ENCODE results near the gene CAMSAP1.
"Not testable (repeated sequence)": the region's sequence is repeated elsewhere in the genome, so short reads cannot be mapped to it uniquely, and the experiment has no call there.

CAMSAP1 gene

DNA sequence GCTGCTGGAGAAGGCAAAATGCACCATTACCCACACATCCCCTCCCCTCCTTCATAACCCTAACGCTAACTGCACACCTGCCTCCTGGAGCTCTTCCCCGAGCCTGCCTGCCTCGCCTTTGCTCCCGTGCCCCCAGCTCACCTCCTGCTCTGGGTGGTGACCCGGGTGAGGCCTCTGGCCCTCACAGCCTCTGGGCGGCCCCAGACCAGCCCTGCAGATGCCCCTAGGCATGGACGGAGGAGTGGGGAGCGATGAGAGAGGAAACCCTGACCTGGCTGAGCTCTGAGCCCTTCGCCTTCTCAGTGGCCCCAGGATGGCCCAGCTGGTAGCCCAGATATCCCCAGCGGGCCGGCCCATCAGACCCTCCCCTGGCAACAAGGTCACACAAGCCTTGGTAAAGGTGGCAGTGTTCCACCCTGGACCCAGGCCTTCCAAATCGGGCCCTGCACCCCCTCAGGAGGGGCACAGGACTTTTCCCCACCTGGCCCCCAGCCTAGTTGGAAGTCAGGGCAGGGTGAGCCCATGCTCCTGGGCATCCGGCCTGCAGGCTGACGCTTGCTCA is 14.5 kb upstream of the CAMSAP1 start:
- intact Hi-C loops (cut with DNase I) = no loop called here
- DNase-seq = peak in 2 of 10 donors; percentile 60 to 61

DNA sequence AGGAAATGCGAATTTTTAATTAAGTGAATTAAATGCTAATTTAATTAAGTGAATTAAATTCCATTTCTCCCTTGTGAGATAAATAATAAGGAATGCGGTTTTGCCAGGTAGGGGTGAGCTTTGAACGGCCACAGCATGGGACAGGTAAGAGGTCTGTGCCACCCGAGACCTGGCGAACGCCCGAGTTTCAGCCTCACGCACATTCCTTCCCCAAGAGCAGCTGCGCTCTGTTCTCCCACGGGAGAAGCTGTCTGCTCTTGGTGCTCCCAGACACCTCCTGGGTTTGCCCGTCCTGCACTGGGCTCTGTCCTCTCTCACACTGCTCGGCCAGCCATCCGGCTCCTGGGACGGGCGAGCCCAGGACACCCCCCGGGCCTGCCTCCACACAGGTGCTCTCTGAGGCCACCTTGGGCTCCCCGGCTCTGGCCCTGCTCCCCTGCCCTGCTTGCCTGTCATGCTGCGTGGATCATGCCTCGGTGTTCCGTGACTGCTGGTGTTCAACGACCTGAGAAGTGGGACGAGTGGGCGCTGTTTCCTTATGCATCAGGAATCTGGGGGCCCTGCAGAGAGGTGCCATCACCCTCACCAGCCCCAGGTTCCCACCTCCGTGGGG is 13.7 kb upstream of the CAMSAP1 start:
- DNase-seq = peak in 2 of 10 donors; percentile 48 to 80
- intact Hi-C loops (cut with DNase I) = no loop called here

DNA sequence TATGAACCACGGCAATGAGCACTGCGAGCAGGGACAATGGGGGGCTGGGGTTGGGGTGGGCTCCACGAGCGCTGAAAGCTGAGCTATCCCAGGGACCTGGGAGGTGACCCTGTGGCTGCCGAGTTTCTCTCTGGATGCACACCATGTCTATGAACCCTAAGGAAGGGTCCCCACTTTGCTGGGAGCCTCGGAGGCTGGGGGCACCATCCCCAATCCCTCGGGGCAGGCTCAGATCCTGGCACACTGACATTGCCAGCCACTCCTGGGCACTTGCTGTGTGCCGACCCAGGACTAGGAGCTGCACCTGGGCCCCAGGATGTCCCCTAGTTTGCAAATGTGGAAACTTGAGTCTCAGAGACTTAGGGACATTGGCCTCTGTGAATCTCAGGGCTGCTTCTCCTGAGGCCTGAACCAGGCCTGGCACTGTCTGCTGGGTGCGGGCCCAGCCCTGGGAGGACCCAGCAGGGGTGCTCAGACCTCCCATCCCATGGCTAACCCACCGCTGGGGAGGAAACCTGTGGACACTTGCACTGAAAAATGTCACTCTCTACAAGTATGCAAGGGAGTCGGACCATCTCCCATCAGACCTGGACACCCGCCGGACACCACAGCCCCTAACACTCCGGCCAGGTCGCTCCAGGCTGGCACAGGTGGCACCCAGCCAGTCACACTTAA is 13.0 kb upstream of the CAMSAP1 start:
- intact Hi-C loops (cut with DNase I) = no loop called here
- peak in 2 of 10 donors; percentile 56 to 63 for DNase-seq

DNA sequence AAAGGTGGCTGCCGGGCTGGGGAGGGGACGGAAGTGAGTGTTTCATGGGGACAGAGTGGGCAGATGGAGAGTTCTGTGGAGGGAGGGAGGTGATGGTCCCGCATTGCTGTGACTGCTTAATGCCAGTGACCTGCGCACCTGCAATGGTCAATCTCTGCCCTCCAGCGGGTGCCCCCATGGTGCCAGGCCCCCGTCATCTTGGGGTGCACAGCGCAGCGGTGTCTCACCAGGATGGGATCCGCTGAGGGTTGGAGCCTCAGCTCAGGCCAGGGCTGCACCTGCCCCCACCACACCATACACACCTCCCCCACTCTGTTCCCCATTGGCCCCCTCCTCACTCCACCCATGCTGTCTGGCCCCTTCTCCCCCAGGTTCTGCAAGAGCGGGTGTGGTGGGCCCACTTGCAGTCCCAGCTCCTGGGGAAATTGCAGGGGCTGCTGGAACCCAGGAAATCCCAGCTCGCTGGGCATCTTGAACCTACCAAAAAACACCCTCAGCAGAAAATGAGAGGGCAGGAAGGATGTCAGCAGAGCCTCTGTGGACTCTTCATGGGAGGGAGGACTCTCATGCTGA is 12.1 kb upstream of the CAMSAP1 start:
- intact Hi-C loops (cut with DNase I) = no loop called here
- DNase-seq = peak in 2 of 10 donors; percentile 39 to 47

DNA sequence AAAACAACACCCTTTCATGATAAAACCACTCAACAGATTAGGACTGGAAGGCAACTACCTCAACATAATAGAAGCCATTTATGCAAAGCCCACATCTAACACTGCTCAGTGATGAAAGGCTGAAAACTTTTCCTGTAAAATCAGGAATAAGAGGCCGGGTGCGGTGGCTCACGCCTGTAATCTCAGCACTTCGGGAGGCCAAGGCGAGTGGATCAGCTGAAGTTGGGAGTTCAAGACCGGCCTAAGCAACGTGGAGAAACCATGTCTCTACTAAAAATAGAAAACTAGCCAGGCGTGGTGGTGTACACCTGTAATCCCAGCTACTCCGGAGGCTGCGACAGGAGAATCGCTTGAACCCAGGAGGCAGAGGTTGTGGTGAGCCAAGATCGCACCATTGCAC is 8.9 kb upstream of the CAMSAP1 start:
- intact Hi-C loops (cut with DNase I) = not testable (repeated sequence)
- peak in 2 of 10 donors; percentile 25 to 44 for DNase-seq

DNA sequence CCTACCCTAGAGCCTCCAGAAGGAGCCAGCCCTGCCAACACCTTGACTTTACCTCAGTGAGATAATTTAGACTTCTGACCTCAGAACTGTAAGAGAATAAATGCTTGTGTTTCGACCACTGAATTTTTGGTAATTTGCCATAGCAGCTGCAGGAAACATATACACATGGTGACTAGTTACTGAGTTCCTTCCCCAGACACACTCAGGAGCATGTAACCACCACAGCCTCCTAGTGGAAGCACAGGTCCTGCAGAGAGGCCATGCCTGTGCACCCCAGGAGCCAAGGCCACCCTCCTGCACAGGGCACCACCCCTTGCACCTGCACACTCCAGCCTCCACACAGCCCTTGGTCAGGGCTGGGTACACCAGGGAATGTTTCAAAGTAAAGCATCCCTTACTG is 7.6 kb upstream of the CAMSAP1 start:
- DNase-seq = peak in 1 of 10 donors; percentile 16
- intact Hi-C loops (cut with DNase I) = no loop called here

DNA sequence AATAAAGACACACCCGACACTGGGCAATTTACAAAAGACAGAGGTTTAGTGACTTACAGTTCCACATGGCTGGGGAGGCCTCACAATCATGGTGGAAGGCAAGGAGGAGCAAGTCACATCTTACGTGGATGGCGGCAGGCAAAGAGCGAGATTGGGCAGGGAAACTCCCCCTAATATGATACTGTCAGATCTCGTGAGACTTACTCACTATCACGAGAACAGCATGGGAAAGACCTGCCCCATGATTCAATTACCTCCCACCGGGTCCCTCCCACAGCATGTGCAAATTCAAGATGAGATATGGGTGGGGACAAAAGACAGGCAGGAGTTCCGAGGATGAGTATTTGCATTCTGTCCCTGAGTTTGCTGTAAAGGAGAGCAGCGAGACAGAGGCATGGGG is 3.9 kb upstream of the CAMSAP1 start:
- peak in 1 of 10 donors; percentile 24 for DNase-seq
- intact Hi-C loops (cut with DNase I) = not testable (repeated sequence)

DNA sequence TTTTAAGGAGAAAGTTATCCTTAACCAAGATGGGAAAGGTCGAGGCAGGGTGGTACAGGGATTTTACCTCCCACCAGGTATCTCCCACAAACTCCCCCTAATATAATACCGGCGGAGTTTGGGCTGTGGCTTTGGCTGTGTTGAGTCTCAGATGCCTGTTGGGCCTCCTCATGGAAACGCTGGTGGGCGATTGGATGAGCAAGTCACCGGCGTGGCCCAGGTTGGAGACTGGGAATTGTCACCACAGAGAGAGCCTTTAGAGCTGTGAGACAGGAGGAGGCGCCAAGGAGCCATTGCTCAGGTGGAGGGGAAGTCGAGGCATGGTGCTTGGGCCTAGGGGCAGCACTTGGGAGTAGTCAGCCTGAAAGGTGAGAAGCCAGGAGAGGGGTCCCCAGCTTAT is 3.4 kb upstream of the CAMSAP1 start:
- DNase-seq = peak in 2 of 10 donors; percentile 45 to 58
- intact Hi-C loops (cut with DNase I) = no loop called here

DNA sequence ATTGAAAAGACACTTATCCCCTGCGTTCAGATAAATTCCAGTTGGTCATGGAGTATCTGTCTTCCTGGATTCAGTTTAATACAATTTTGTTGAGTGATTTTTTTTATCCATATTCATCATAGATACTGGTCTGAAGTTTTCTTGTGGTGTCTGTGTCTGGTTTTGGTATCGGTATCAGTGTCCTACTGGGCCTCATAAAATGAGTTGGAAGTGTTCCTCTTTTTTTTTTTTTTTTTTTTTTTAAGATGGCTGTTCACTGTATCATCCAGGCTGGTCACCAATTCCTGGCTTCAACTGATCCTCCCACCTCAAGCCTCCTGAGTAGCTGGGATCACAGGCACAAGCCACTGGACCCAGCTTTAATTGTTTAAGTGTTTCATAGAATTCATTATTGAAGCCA is 2.9 kb upstream of the CAMSAP1 start:
- peak in 1 of 10 donors; percentile 16 for DNase-seq
- intact Hi-C loops (cut with DNase I) = no loop called here

DNA sequence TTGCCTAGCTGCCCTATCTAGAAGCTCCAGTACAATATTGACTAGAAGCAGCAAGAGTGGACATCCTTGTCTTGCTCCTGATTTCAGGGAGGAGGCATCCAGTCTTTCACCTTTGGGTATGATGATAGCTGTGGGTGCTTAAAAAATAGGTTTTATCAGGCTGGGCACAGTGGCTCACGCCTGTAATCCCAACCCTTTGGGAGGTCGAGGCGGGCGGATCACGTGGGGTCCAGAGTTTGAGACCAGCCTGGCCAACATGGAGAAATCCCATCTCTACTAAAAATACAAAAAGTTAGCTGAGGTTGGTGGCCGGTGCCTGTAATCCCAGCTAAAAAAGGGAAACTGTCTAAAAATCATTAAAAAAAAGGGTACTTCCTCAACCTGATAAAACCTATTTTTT is 2.0 kb upstream of the CAMSAP1 start:
- DNase-seq = peak in 2 of 10 donors; percentile 36 to 41
- intact Hi-C loops (cut with DNase I) = loop anchor here (5.0 kb wide), 1 partner anchor 407 kb away; the partner anchor contains the start of gene MRPS2

DNA sequence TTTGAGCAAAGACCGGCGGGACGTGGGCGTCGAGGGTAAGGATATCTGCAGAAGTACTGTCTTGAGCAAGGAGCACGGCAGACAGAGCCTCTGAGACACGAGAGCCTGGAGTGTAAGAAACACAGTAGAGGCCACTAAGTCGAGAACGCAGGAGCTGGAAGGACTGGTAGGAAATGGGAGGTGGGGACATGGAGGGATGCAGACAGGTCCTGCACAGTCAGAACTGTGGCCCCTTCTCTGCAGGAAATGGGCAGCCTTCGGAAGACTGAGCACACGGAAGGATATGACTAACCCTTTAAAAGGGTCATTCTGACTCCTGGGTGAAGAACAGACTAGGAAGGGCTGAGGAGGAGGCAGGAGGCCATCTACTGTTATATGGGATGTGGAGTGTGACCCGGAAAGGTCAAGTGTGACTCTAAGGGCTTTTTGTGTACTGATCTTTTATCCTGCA is 1.4 kb upstream of the CAMSAP1 start:
- intact Hi-C loops (cut with DNase I) = loop anchor here (5.0 kb wide), 1 partner anchor 406 kb away; the partner anchor contains the start of gene MRPS2
- DNase-seq = peak in 1 of 10 donors; percentile 48

DNA sequence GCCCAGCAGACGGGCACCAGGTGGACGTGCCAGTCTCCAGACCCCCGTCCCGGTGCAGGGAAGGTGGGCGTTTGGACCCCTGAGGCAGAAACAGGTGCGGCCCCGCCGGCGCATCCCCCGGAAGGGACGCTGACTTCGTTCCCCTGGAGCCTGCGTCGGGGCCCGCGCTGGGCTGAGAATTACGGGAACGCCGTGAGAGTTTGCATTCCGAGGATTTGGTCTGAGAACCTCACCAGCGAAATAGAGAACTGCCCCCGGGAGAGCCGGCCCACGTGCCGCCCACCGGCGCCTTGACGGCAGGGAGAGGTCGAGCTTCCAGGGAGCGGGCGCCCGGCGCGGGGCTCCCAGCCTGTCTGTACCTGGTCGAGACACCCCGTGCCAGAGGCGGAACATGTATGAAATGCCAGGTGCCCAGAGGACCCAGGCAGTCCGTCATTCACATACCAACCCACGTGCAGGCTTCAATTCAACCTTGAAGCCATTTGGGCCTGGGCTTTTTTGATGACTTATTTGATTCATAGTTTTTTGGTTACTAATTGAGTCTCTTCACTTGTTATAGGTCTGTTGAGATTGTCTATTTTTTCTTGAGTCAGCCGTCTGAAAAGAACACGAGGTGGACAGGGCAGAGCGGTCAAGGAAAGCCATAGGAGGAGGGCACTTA is 877 bp upstream of the CAMSAP1 start:
- intact Hi-C loops (cut with DNase I) = loop anchor here (5.0 kb wide), 1 partner anchor 406 kb away; the partner anchor contains the start of gene MRPS2
- peak in 2 of 10 donors; percentile 73 to 88 for DNase-seq

DNA sequence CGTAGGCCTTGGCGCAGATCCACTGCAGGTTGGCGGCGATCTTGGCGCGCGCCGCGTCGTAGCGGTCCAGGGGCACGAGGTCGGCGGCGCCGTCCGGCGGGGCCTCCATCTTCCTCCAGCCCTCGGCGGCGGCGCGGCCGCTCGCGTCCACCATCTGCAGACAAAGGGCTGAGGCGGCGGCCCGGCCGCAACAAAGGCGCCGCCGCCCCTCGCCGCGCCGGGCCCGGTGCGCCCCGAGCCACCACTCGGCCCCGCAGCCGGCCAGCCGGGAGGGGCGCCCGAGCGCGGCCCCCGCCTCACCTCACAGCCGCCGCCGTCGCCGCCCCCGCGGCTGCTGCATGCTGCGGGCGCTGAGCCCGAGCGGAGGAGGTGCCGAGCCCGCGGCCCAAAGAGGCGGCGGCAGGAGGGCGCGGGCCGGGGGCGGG is 328 bp downstream of the CAMSAP1 start:
- intact Hi-C loops (cut with DNase I) = loop anchor here (2.0 to 5.0 kb wide), 3 partner anchors 42 to 405 kb away; partner anchors contain the start of genes MRPS2 and UBAC1

DNA sequence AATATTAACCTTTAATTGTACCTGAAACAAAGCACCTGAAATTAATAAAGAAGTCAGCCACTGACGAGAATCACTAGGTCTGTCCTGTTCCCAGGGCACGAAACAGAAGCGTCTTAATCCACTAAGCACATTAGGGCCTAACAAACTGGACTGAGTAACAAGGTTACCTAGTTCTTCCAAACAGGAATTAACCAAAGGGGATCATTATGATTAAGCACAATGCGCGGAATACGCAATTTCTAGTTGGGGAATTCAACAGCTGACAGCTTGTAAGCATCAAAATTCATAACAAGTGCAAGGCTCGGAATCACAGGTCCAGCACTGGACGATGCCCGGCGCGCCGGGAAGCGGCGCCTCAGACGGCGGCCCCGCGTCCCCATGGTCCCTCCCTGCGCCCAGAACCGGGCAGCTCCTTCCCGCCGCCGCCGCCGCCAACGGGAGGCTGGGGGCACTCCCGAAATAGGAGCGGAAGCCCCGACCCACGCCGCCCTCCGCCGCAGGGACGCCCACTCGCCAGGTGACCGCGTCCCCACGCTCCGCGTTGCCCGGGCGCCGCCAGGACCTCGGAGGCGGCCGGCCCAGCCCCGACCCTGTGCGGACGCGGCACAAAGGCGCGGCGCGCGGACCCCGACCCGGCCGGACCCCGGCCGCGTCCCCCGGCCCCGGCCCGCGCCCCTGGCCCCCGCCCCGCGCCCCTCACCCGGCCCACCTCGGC is 898 bp downstream of the CAMSAP1 start:
- DNase-seq = peak in 2 of 10 donors; percentile 41 to 79
- intact Hi-C loops (cut with DNase I) = loop anchor here (2.0 to 5.0 kb wide), 3 partner anchors 42 to 404 kb away; partner anchors contain the start of genes MRPS2 and UBAC1

More for the DNA sequence above, 328 bp downstream of the CAMSAP1 start:
- peak in 1 of 10 donors; percentile 75 for DNase-seq

DNA sequence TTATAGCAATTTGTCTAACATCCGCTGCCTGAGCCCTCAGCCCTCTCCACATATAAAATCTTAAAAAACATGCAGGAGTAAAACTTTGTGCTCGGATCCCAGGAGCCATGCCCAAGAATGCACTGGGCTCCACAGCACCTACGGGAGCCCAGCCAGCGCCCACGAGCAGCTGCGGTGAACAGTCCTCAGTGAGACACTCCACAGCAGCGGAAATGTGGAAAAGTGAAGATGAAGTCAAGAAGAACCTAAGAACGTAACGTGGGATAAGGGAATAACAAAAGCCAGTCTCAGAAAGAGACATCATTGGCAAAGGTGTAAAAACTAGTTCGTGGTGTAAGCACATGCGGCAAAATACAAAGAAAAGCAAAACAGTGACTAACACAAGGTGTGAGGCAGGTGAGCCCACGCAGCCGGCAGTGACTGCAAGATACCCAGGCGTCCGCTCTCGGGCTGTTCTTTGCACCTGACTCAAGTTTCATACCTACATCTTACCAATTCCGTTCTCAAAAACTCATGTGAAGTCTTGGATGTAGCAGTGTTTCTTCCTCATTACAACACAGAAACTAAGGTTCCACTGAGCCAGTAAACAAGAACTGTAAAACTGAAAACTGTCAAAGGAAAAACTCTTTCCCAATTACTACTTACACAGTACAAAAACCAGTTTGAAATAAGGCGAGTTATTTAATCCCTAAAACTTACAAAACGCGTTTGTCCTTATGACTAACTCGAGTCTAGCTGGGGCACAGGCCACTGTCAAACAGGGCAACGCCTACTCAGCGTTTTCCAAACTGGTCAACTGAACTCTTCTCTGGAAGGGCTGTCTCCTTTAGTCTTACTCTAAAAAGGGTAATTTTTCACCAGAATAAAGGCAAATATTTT is 1.7 kb downstream of the CAMSAP1 start:
- intact Hi-C loops (cut with DNase I) = loop anchor here (2.0 to 5.0 kb wide), 3 partner anchors 41 to 403 kb away; partner anchors contain the start of genes MRPS2 and UBAC1

DNA sequence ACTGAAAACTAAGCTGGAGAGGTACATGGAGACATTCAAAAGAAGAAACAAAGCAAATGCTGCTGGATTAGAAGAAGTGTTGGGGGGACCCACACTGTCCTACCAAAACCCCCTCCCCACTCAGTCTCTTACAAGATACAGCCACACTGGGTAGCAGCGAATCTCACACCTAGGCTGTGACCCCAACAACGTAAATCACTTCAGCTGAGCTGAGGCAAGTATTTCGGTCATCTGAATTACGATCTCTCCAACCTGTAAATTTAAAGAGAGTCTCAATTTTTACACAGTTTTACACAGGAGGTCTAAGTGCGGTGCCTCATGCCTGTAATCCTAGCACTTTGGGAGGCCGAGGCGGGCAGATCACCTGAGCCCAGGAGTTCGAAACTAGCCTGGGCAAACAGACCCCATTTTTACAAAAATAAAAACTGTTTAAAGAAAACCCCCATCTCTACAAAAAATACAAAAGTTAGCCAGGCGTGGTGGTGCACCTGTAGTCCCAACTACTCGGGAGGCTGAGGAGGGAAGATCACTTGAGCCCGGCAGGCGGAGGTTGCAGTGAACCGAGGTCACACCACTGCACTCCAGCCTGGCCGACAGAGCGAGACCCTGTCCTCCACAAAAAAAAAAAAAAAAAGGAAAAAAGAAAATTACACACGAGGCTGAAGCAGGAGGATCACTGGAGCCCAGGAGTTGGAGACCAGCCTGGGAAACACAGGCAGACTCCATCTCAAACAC is 3.4 kb downstream of the CAMSAP1 start:
- intact Hi-C loops (cut with DNase I) = no loop called here

More for the DNA sequence above, 1.7 kb downstream of the CAMSAP1 start:
- peak in 1 of 10 donors; percentile 68 for DNase-seq

DNA sequence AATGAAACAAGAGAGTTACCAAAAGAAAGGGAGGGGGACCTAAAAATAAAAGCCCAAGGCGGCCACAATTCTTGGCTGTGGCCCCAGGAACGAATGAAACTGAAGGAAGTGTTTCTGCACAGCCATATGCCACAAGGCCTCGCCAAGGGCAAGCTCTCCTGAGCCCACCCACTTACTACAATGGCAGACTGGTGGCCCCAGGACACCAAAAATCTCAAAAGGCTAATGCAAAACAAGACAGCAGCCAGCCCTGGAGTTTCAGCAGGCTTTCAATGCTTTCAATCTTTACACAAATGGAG is 4.0 kb downstream of the CAMSAP1 start:
- intact Hi-C loops (cut with DNase I) = no loop called here
- DNase-seq = peak in 1 of 10 donors; percentile 27

More for the DNA sequence above, 3.4 kb downstream of the CAMSAP1 start:
- peak in 1 of 10 donors; percentile 35 for DNase-seq
